ENCODE results near the gene RNASE4. TPM values are rescaled to one million over a fixed set of nuclear protein-coding genes. Genes with fewer than 3 reads are reported as not detected.
"Not testable (repeated sequence)": the region's sequence is repeated elsewhere in the genome, so short reads cannot be mapped to it uniquely, and the experiment has no call there.

Gene RNASE4
- total RNA-seq, 1 experiment from 2014 or later, result 4.6 TPM

DNA sequence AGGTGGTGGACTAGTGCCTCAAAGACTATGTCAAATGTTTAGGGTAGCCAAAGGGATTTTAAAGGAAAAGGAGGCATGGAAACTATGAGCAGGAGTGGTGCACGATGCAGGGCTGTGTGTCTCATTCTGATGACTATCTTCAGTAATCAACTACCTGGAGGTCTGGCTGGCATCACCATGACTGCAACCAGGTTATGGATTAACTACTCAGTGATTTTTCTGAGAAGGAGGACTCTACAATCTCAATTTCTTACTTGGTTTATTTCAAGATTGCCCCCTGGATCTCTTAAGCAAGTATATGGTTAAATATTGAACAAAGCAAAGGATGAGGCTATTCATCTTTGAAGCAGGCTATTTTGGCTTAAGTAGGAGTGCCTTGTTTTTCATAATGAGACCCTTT lies 42.2 kb downstream of the RNASE4 start:
- Histone ChIP-seq H3K4me1 (replicated peaks) (no peaks in the 10 kb centered on the region), H3K27me3 (replicated peaks) (peaks cover 34% of the 10 kb centered on the region), H3K4me3 (no peak overlapping the region), H3K9me3 (replicated peaks) (no peaks in the 10 kb centered on the region), H3K27ac (no peak overlapping the region), H3K36me3 (no peaks in the 10 kb centered on the region)
- DNase-seq (ENCODE audit: low read depth in 1 of 2, low spot score in 2 of 2), result no peak

- Histone ChIP-seq H3K4me3 (no peak overlapping the region), H3K27me3 (replicated peaks) (peaks cover 9% of the 10 kb centered on the region), H3K9me3 (replicated peaks) (no peaks in the 10 kb centered on the region), H3K4me1 (replicated peaks) (no peaks in the 10 kb centered on the region), H3K36me3 (no peaks in the 10 kb centered on the region), H3K27ac (no peak overlapping the region)
- DNase-seq (ENCODE audit: low read depth in 1 of 2, low spot score in 2 of 2), result no peak
Observed at GRCh38 chr14:20730891-20731290, 46.5 kb downstream of the RNASE4 start.

- Histone ChIP-seq H3K4me3 (no peak overlapping the region), H3K9me3 (replicated peaks) (no peaks in the 10 kb centered on the region), H3K27me3 (replicated peaks) (peaks cover 9% of the 10 kb centered on the region), H3K4me1 (replicated peaks) (no peaks in the 10 kb centered on the region), H3K27ac (no peak overlapping the region), H3K36me3 (no peaks in the 10 kb centered on the region)
- no peak for DNase-seq (ENCODE audit: low read depth in 1 of 2, low spot score in 2 of 2)
Observed at GRCh38 chr14:20732477-20732876, 48.1 kb downstream of the RNASE4 start.

DNA sequence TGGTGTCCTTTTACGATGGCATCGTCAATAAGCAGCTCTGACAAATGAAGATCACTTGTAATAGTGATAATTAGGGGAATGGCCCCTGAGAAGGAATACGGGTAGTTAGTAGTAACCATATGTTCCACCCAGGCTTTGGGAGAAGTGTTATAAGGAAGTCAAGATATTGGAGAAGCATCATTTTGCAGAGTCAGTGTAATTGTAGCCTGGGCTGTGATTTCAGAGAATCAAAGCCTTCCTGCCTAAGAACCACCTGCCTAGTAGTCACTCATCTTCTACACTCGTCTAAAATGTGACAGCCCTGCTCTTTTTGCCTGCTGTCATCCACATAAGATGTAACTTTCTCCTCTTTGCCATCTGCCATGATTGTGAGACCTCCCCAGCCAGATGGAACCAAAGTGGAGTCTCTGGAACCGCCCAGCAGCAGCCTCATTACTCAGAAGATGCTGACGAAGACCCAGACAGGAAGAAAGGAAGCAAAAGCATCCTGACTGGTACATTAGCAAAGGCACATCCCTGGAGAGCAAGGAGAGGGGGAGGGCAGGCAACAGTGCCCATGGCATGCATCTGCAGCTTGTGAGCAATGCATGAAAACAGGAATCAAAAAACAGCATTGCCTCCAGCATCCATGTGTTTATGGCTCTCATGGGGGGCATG lies 48.7 kb downstream of the RNASE4 start:
- no peaks in the 10 kb centered on the region for H3K4me1 ChIP-seq (replicated peaks)

DNA sequence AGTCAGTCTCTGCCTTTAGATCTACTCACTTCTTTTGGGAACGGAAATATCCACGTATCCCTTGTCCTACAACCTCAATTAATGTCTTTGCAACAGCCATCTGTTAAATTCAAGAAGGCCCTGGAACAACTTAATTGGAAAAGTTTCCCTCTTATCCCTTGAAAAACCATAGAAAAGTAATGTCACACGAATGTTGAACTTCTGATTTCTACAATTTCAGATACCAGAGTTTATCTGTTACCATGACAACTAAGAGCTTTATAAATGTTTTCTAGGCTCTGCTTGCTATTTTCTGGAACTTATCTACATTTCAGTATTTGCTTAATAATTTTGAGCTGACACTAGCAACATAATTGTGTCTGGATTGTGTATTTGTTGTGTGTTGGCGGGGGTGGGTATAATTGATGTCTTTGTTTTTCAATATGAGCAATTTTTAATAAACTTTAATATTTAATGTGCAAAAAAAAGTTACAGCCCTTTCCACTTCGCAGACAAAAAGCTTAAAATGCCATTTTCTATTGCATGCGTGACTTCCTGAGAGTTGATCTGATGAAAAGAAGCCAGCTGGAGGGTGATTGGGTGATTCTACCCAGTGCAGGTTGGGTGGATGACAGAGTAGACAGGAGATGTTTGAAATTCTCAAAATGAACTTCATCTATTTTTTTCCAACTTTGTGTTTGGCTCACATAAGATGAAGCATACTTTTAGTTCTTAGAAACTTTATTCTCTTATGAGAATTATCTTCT lies 49.5 kb downstream of the RNASE4 start:
- Histone ChIP-seq H3K27me3 (replicated peaks) (peaks cover under 1% of the 10 kb centered on the region), H3K36me3 (no peaks in the 10 kb centered on the region), H3K9me3 (replicated peaks) (no peaks in the 10 kb centered on the region), H3K4me1 (replicated peaks) (no peaks in the 10 kb centered on the region), H3K4me3 (no peak overlapping the region), H3K27ac (no peak overlapping the region)
- no peak for DNase-seq (ENCODE audit: low read depth in 1 of 2, low spot score in 2 of 2)

More for the DNA sequence above, 48.7 kb downstream of the RNASE4 start:
- DNase-seq (ENCODE audit: low read depth in 1 of 2, low spot score in 2 of 2), result no peak
- H3K4me3 ChIP-seq, result no peak overlapping the region
- peaks cover 4% of the 10 kb centered on the region for H3K27me3 ChIP-seq (replicated peaks)
- no peaks in the 10 kb centered on the region for H3K36me3 ChIP-seq
- no peak overlapping the region for H3K27ac ChIP-seq
- H3K9me3 ChIP-seq (replicated peaks), result no peaks in the 10 kb centered on the region

- no peaks in the 10 kb centered on the region; the same call in 1 of the 2 replicates for H3K27me3 ChIP-seq (replicated peaks)
- DNase-seq (ENCODE audit: low read depth in 1 of 2, low spot score in 2 of 2), result no peak
- no peaks in the 10 kb centered on the region for H3K4me1 ChIP-seq (replicated peaks)
- H3K36me3 ChIP-seq, result no peaks in the 10 kb centered on the region
- H3K9me3 ChIP-seq (replicated peaks), result no peaks in the 10 kb centered on the region
- H3K4me3 ChIP-seq, result no peak overlapping the region
- no peak overlapping the region for H3K27ac ChIP-seq
Observed at GRCh38 chr14:20734430-20734806, 50.1 kb downstream of the RNASE4 start.

DNA sequence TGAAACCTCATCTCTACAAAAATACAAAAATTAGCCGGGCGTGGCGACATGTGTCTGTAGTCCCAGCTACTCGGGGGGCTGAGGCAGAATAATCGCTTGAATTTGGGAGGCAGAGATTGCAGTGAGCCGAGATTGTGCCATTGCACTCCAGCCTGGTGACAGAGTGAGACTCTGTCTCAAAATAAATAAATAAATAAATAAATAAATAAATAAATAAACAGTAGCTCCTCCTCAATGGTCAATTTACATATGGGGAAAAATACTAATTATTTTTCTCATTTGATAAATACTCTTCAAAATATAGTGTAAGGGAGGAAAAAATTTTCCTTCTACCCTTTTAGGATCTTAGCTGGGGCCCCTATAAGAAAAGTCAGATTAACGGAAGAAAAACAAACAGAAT lies 53.9 kb downstream of the RNASE4 start:
- H3K27ac ChIP-seq; H3K4me3 ChIP-seq; H3K36me3 ChIP-seq; DNase-seq (ENCODE audit: low read depth in 1 of 2, low spot score in 2 of 2); H3K4me1 ChIP-seq (replicated peaks); H3K27me3 ChIP-seq (replicated peaks); H3K9me3 ChIP-seq (replicated peaks): not testable (repeated sequence)

GRCh38 chr14:20742132-20742531 lies 57.8 kb downstream of the RNASE4 start:
- H3K9me3 ChIP-seq (replicated peaks), result no peaks in the 10 kb centered on the region
- H3K36me3 ChIP-seq, result no peaks in the 10 kb centered on the region
- H3K4me1 ChIP-seq (replicated peaks), result no peaks in the 10 kb centered on the region
- H3K27ac ChIP-seq, result no peak overlapping the region
- no peak overlapping the region for H3K4me3 ChIP-seq
- H3K27me3 ChIP-seq (replicated peaks), result no peaks in the 10 kb centered on the region
- DNase-seq (ENCODE audit: low read depth in 1 of 2, low spot score in 2 of 2), result no peak

DNA sequence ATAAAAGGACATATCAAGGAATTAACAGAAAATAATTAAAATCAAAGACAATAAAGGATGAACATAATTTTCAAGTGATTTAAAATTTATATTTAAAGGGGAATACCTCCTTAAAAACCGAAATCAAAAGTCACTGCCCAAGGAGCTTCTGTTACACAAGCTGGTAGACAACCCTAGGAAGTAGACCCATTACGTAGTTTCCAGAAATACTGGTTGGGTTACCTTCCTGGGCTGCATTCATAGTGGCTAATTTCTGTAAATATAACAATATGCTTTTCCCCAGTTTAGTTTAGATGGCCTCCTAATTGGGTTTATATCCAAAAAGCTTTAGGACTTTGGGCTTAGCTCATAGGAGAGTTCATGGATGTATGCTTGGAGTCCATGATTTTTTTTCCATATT lies 59.2 kb downstream of the RNASE4 start:
- Histone ChIP-seq H3K4me3 (no peak overlapping the region), H3K9me3 (replicated peaks) (no peaks in the 10 kb centered on the region), H3K36me3 (no peaks in the 10 kb centered on the region), H3K27ac (no peak overlapping the region), H3K27me3 (replicated peaks) (no peaks in the 10 kb centered on the region), H3K4me1 (replicated peaks) (no peaks in the 10 kb centered on the region)
- DNase-seq (ENCODE audit: low read depth in 1 of 2, low spot score in 2 of 2), result no peak

GRCh38 chr14:20745571-20746358 lies 61.4 kb downstream of the RNASE4 start, which contains the start of gene EDDM3A:
TSS of gene EDDM3A (plus strand) at chr14:20745887. CDS start at chr14:20747581, 1,694 bp downstream.
- no peaks in the 10 kb centered on the region for H3K4me1 ChIP-seq (replicated peaks)
- DNase-seq (ENCODE audit: low read depth in 1 of 2, low spot score in 2 of 2), result no peak
- H3K4me3 ChIP-seq, result no peak within 1 kb of the TSS
- no peaks in the 10 kb centered on the region for H3K36me3 ChIP-seq
- no peaks in the 10 kb centered on the region for H3K27me3 ChIP-seq (replicated peaks)
- H3K9me3 ChIP-seq (replicated peaks), result no peaks in the 10 kb centered on the region
- H3K27ac ChIP-seq, result no peak within 1 kb of the TSS

- H3K27me3 ChIP-seq (replicated peaks), result no peaks in the 10 kb centered on the region
- H3K9me3 ChIP-seq (replicated peaks), result no peaks in the 10 kb centered on the region
- no peak for DNase-seq (ENCODE audit: low read depth in 1 of 2, low spot score in 2 of 2)
Observed at GRCh38 chr14:20746566-20746965, 62.2 kb downstream of the RNASE4 start.

GRCh38 chr14:20748439-20748838 lies 64.1 kb downstream of the RNASE4 start:
- H3K4me1 ChIP-seq (replicated peaks), result no peaks in the 10 kb centered on the region
- DNase-seq (ENCODE audit: low read depth in 1 of 2, low spot score in 2 of 2), result no peak
- H3K36me3 ChIP-seq, result no peaks in the 10 kb centered on the region
- no peak overlapping the region for H3K4me3 ChIP-seq
- H3K9me3 ChIP-seq (replicated peaks), result no peaks in the 10 kb centered on the region
- H3K27me3 ChIP-seq (replicated peaks), result no peaks in the 10 kb centered on the region
- no peak overlapping the region for H3K27ac ChIP-seq

More at GRCh38 chr14:20746566-20746965, 62.2 kb downstream of the RNASE4 start:
- no peaks in the 10 kb centered on the region for H3K36me3 ChIP-seq
- H3K4me3 ChIP-seq, result no peak overlapping the region
- H3K27ac ChIP-seq, result no peak overlapping the region
- no peaks in the 10 kb centered on the region for H3K4me1 ChIP-seq (replicated peaks)

GRCh38 chr14:20750194-20750593 lies 65.8 kb downstream of the RNASE4 start:
- no peak for DNase-seq (ENCODE audit: low read depth in 1 of 2, low spot score in 2 of 2)
- Histone ChIP-seq H3K27me3 (replicated peaks) (no peaks in the 10 kb centered on the region), H3K27ac (no peak overlapping the region), H3K4me3 (no peak overlapping the region), H3K36me3 (no peaks in the 10 kb centered on the region), H3K9me3 (replicated peaks) (no peaks in the 10 kb centered on the region), H3K4me1 (replicated peaks) (no peaks in the 10 kb centered on the region)
